Esophagus squamous epithelium (tissue), 4 donors: ENCODE data around the gene EHD4.

Experiments
- CTCF ChIP-seq, 6 experiments: fragments of 450-650 bp in 4 of 6; fragments of 200-600 bp in 2 of 6; sonication (generic) in 2 of 6; IDR thresholded peaks; one replicate each; pipeline ENCODE4 v1.5.1; 2016 to 2019; ENCODE audit warnings: antibody characterized with exemption in 6 of 6, mild to moderate bottlenecking in 4 of 6, moderate library complexity in 4 of 6
- POLR2A ChIP-seq, 4 donors: fragments of 450-650 bp; IDR thresholded peaks; one replicate each; pipeline ENCODE4 v1.6.1; 2017; ENCODE audit warnings: antibody characterized with exemption in 4 of 4, mild to moderate bottlenecking in 4 of 4, moderate library complexity in 3 of 4

- TF ChIP-seq CTCF (IDR thresholded peaks at IDR 0.05) (no peak), POLR2A (IDR thresholded peaks at IDR 0.05) (no peak)
Measured at GRCh38 chr15:41871175-41871905, 101.0 kb downstream of the EHD4 start.
